ENCODE results near the gene CHRM2. TPM values are rescaled to one million over a fixed set of nuclear protein-coding genes. Genes with fewer than 3 reads are reported as not detected.

Gene CHRM2
- total and polyA plus RNA-seq, 9 of the 15 experiments (the other 6 are each of a cell fraction or from before 2014, with no cell fraction given), result not detected

GRCh38 chr7:137007001-137007694, 138.7 kb downstream of the CHRM2 start (continued):
- TF ChIP-seq ZNF143 (CRISPR knock-in tag; IDR thresholded peaks at IDR 0.05) (no peak), ZZZ3 (IDR thresholded peaks at IDR 0.05) (no peak), RBM14 (IDR thresholded peaks at IDR 0.05; ENCODE audit: borderline replicate concordance, insufficient read depth, low read depth, low read length) (no peak), NCOR1 (IDR thresholded peaks at IDR 0.05) (no peak), ZNF445 (CRISPR knock-in tag; IDR thresholded peaks at IDR 0.05; ENCODE audit: low read depth) (no peak)

- no peaks in the 10 kb centered on the region for H3K79me2 ChIP-seq (ENCODE audit: control insufficient read depth, insufficient read depth, low read length)
- H3K9ac ChIP-seq (ENCODE audit: insufficient read depth in 1 of 2, low read depth in 2 of 2, low read length in 2 of 2), result no peak overlapping the region
- H2AFZ ChIP-seq (ENCODE audit: low read depth, low read length), result no peak overlapping the region
- no peaks in the 10 kb centered on the region for H4K20me1 ChIP-seq (replicated peaks; ENCODE audit: control insufficient read depth, insufficient read depth, low read length)
- no peaks in the 10 kb centered on the region for H3K9me3 ChIP-seq (replicated peaks; ENCODE audit: control insufficient read depth, insufficient read depth, low read depth, low read length)
- intact Hi-C loops (cut with micrococcal nuclease) (no loop called here), in situ Hi-C loops (cut with MboI) (no loop called here)
- FAIRE-seq, result no peak
- no peak for DNase-seq (ENCODE audit: extremely low read depth in 1 of 4, low spot score in 3 of 4)
- no peaks in the 10 kb centered on the region for H3K9me1 ChIP-seq (ENCODE audit: control insufficient read depth, insufficient read depth, low read length)
- no peak overlapping the region for H3K27ac ChIP-seq (ENCODE audit: extremely low read depth, low read depth, low read length)
- ATAC-seq, result no peak
- no peak overlapping the region for H3K4me3 ChIP-seq
- no peak overlapping the region for H3K4me2 ChIP-seq (ENCODE audit: insufficient read depth, low read length)
- no TSS peak for BruUV-seq (replicated peaks)
- CTCF ChIA-PET (ENCODE audit: low intra/inter-chr PET ratio), result interaction anchor here (0.6 kb wide), 1 partner anchor 1462 kb away, joined by 4 read pairs; no protein-coding TSS in a partner anchor
- H3K4me1 ChIP-seq (replicated peaks in 1 of 2; ENCODE audit: control insufficient read depth in 2 of 2, insufficient read depth in 2 of 2, low read length in 2 of 2), result no peaks in the 10 kb centered on the region
- no peaks in the 10 kb centered on the region for H3K36me3 ChIP-seq (ENCODE audit: control insufficient read depth, insufficient read depth, low read length)
- POLR2A ChIA-PET, result no interaction called here
- H3K27me3 ChIP-seq (ENCODE audit: control insufficient read depth in 2 of 2, insufficient read depth in 2 of 2, low read length in 2 of 2), result no peaks in the 10 kb centered on the region
- TF ChIP-seq XRCC3 (IDR thresholded peaks at IDR 0.05) (no peak), ZBTB40 (IDR thresholded peaks at IDR 0.05) (no peak), ZBTB40 (CRISPR knock-in tag; IDR thresholded peaks at IDR 0.05) (no peak), ZNF274 (IDR thresholded peaks at IDR 0.05; ENCODE audit: borderline replicate concordance, low read depth, low read length) (no peak), HMG20B (CRISPR knock-in tag; IDR thresholded peaks at IDR 0.05) (no peak), NR1H2 (CRISPR knock-in tag; IDR thresholded peaks at IDR 0.05) (no peak), SMARCA5 (IDR thresholded peaks at IDR 0.05) (no peak), TSC22D4 (tag; IDR thresholded peaks at IDR 0.05) (no peak), BHLHE40 (IDR thresholded peaks at IDR 0.05; ENCODE audit: low read length) (no peak), KLF1 (tag; IDR thresholded peaks at IDR 0.05) (no peak)
Measured at GRCh38 chr7:137009404-137009803, 141.0 kb downstream of the CHRM2 start.

Data from K562 (cell line).